GM21367 (cell line): Measurements from ENCODE around the gene RRP12.

Source experiments
- ATAC-seq: cut with Tn5 transposase; IDR thresholded peaks from one replicate; pipeline ENCODE4 v1.9.1; 2021; ENCODE audit not compliant: unreplicated experiment

RRP12 gene

DNA sequence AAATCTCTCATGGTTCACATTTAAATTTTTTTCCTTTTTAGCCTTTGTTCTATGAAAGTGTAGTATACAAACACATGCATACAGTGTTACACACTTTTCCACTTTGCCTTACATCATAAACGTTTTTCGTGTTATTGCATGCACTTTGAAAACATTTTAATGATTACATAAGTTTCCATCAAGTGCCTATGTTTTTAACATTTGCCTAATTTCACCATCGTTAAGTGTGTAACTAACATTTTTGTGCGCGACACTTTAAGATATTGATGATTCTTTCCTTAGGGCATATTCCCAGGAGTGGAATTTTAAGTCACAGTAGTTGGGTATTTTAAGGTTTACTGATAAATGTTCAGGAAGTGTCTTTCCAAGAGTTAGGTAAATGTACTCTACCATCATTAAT lies 65.1 kb downstream of the RRP12 start:
- ATAC-seq, result no peak

DNA sequence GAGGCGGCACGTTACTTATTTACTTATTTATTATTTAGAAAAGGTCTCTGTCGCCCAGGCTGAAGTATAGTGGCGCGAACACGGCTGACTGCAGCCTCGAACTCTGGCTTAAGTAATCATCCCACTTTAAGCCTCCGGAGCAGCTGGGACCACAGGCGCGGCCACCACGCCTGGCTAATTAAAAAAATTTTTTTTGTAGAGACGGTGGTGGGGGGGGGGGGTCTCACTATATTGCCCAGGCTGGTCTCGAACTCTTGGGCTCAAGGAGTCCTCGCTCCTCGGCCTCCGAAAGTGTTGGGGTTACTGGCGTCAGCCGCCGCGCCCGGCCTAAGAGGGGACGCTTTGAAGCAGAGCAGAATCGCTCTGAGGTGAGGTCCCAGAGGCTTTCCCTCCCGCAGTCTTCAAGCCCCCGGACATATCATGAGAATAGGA lies 65.9 kb downstream of the RRP12 start:
- ATAC-seq, result no peak

DNA sequence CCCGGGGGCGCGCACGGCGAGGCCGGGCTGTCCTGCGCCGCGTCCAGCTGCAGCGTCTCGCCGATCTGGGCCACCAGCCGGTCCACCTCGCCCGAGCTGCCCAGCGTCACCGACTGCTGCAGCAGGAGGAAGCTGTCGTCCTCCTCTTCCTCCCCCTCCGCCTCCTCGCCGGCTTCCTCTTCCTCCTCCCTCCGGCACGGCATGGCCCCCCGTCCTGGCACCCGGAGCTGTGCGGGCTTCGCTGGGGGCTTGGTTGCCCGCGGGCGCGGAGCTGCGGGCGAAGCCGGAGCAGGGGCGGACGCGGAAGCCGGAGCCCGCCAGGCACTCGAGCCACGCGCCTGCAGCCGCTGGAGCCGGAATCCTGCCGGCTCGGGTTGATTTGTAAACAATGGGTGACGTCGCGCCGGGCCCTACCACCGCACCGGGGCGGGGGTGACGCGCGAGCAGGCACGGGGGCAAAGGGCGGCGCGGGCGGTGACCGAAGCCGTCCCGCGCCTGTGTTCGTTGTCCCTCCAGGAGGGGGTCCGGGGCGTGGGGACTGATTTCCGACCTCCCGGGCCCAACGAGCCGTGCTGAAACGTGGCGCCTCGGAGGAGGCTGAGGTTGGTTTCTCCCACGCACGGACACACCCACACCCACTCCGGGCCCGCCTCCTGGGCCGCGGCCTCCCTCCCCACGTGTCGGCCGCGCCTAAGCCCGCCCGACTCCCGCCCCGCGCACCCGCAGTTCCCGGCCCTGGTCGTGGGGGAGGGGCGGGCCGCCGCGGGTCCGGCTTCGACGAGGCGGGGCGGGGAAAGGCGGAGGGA lies 66.6 kb downstream of the RRP12 start, which contains the start of gene FRAT2:
FRAT2 (minus strand) TSS at position 360 of the 806 bp plus-strand sequence; CDS start at position 203, 157 bp downstream.
- peak; percentile 70 for ATAC-seq

DNA sequence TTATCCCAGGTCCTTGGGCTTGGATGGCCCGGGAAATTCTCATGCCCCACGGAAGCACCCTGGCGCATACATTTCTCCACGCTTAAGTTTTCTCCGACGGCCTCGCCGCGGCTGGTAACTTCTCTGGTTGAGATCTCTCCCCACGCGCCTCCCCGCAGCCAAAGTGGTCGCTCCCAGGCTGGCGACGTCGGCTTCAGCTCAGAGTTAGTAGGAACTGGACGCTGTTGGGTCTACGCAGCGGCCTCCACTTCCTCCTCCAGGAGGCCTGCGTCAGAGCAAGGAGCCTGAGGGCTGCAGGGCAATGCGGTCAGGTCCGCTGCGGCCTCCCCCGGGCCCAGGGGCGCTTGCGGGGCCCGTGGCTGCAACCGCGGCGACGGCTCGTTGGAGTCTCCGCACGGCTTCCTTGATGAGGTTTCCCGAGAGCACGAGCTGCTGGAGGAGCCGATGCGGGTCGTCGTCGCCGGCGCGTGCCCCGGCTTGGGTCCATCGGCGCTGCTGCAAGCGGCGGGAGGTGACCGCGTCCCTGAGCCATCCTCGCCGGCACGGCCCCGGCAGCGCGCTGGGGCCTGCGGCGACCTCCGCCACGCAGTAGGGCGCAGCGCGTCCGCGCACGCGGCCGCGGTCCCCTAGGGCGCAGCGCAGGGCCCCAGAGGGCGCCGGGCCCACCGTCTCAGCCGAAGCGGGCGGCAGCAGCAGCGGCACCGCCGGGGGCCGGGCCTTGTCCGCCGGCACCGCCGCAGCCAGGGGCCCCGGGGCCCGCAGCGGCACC lies 67.4 kb downstream of the RRP12 start:
- ATAC-seq, result peak; percentile 17

DNA sequence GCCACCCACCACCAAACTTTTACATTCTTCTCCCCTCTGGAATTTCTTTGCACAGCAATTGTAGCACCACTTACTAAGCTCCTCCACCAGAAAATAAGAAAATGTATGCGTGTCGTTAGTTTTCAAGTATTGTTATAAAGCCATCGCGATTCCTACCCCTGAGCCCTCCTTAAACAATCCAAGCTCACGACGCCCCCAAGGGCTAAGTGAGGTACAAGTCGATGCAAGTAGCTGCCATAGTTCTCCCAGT lies 67.9 kb downstream of the RRP12 start:
- ATAC-seq, result no peak

DNA sequence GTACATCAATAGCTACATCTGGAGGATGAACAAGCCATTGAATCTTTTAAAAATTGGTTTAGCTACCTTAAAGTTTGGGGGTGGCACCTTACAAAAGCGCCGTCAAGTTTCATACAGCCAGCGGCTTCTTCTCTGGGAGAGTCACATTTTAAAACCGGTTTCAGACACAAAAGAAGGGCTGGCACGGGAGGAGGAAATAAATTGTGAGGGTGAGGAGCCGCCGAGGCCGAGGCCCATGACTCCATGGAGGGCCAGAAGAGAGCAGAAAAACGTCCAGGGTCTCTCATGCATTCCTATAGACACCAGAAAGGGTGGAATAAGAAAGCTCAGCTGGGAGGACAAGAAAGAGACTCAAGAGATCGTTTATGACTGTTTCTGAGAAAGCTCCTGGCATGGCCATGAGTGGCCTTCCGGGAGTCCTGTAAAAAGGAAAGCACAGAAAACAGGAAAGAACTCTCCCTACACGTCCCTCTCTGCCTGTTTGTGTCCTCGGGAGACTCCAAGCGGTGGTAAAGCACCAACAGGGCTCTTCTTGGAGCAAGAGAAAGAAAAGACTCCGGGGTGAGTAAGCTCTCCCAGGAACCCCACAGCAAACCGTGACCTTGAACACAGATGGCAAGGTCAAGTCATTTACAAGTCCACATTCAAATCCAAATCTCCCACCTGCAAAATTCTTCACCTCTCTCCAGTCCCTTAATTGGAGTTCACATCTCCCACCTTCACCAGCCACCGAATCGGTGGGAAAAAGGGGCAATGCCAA lies 68.4 kb downstream of the RRP12 start:
- ATAC-seq, result no peak

DNA sequence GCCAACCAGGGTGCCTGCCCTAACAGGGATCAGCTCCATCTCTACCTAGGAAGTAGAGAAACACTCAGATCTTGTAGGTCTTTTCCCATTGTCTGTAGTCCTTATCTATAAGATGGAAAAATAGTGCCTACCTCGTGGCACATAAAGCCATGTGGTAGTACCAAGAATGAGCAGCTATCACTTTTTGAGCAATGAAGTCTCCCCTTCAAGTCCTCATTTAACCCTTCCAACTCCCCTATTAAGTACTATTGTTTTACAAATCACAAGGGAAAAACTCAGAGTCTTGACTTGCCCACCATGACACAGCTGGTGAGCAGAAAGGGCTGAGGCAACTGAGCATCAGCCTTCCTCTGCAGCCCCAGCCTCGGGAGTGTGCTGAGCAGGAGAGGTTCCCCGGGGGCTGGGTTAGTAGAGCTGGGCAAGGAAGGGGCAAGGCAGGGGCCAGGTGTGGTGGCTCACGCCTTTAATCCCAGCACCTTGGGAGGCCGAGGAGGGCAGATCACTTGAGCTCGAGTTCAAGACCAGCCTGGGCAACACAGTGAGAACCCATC lies 69.9 kb downstream of the RRP12 start:
- no peak for ATAC-seq

DNA sequence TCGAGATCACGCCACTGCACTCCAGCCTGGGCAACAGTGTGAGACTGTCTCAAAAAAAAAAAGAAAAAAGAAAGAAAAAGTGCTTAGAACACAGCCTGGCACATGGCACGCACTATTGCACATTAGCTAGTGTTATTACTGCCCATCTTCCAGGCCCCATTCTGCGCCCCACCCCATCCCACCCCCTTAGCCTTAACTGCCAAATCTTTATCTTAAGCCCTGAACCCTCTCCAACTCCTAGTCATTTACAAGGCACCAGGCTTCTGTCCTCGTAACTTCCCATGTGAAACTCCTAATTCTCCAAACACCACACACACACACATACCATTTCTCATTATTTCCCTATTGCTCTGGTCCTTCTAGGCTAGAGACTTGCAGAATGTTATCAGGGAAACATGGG lies 71.4 kb downstream of the RRP12 start:
- no peak for ATAC-seq

DNA sequence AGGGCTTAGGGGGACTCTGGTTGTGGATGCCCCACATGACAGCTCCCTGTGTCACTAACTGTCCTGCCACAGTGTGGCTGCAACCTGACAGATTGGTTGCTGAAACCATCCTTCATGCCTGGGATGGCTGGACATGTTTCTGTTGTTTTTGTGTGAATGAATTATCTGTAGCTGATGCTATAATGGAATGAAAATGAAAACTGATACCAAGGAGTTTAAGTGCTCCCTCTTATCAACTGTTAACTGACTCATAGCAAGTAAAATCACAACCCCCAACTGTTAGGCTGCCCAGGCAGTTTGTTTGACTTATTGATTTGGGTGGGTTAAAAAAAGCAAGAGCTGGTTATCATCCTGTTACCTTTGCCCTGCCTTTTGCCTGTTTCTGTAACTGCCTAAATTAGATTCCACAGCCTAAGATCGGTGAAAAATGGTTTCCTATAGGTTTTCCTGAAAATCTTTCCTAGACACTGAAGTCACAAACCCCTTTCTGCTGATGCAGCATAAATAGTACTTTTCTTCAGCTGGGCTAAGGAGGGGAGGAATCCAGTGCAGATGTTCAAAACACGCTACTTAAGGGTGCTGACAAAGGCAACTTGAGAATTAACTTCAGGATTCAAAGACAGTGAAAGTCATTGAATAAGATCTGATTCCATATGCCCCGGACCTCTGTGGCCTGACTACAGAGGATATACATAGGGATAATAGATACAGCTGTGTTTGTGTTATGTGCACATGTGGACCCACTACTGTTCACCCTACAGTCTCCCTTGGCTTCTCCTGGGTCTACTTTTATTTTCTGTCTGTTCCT lies 72.3 kb downstream of the RRP12 start:
- no peak for ATAC-seq

DNA sequence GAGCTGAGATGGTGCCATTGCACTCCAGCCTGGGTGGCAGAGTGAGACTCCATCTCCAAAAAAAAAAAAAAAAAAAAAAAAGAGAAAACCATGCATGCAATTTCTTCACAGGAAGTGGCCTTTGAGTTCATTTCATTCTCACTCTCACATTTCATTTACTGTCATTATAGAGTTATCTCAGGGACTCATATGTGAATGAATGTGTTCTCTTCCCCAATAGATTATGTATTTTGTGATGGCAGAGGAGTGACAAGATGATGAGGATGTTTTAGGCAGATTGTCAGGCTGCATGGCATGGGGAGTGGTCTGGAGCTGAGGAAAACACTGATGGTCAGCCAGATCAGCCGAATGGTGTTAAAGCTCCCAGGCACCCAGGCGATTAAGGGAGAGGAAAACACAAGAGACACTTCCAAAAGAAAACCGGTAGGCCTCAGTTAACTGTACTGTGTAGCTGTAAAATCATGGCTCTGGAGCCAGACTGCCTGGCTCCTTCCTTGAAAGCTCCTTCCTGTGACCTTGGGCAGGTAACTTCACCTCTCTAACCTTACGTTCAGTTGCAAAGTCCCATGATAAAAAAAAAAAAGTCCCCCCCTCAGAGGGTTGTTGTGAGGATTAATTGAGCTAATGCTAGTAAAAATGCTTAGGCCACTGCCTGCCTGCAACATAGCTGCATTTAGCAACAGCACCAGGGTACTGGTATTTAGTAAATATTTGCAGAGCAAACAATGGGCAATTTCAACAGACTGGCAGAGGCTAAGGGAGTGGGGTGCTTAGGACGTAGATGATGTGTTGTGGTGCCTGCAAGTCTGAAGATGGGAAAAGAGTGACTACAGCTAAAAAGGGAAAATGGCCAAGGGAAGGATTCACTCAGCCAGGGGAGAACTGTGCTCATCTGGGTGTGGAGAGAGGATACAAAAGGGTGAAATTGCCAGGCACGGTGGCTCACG lies 73.5 kb downstream of the RRP12 start:
- no peak for ATAC-seq

DNA sequence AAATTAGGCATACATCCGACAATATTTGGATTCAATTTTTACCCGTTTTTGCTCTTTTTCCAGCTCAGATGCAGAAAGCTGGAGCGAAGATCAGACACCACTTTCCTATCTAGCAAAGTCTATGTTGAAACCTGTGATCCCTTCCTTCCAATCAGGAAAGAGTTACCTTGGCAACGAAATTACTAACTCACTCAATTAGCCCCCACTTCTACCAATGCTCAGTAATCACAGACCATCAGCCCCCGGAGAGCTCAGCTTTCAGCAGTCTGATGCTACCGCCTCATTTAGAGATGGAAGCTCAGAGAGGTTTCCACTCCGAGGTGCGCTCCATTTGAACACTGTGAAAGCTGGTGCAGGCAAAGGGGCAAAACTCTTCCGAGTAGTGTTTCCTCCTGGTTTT lies 75.4 kb downstream of the RRP12 start:
- ATAC-seq, result no peak

DNA sequence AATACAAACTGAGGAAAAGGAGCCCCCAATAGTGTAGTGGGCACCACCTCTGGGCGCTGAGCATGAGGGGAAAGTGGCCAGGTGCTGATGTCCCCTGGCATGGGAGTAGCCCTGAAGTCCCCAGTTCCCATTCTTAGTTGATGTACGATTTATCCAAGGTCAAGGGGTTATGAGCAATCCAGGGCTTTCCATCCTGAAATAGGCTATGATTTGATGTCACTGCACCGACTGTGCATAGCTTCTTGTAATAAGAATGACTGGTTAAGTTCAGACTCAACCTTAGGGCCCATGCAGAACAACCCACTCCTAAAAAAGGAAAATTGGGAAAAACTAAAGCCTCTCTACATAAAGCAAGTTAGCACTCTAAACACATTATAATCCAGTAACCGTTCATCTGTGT lies 77.6 kb downstream of the RRP12 start:
- no peak for ATAC-seq

DNA sequence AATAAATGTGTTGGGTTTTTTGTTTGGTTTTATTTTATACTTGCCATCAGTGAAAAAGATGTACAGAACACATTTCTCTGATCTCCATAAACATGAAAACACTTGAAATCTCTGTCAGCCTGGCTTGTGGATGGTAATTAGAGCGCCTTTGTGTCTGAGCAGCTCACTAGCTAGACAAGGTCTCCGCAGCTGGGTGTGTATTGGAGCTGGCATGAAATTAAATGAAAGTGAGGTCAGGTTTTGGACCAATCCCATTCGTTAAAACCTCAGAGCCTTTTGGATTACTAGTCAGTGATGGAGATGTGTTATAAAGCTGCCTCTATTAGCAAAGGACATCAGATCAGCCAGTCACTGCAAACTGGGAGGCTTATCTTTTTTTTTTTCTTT lies 79.3 kb downstream of the RRP12 start:
- ATAC-seq, result no peak

DNA sequence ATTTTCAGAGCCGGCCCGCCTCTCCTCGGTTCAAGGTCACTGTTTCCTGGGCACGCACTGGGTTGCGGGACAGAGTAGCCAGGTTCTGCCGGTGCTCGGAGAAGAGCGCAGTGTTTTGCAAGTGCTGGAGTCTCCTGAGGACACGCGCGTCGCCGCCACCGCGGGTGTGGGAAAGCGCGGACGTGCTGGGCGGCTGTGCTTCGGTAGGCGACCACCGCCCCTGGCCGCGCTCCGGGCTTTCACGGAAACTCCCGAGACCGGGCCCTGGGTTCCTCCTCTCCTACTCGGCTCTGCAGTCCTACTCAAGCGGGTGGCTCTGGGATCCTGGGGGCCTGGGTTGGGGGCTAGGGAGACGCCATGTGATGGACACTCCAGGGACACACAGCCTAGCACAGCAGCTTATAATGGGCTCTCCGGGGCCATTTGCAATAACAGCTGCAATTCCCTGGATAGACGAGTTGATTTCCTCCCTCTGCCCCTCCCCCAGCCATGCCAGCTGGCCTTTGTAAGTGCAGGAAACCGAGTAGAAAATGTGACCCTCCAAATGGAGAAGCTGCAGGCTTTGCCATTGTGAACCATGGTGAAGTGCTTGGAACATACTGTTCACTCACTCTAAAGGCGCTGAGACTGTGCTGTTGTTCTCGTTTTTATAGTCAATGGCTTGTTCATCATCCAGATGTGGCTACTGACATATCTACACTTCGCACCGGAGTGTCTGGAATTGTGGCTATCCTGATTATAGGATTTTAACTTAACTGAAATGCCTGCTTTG lies 79.9 kb downstream of the RRP12 start:
- no peak for ATAC-seq

DNA sequence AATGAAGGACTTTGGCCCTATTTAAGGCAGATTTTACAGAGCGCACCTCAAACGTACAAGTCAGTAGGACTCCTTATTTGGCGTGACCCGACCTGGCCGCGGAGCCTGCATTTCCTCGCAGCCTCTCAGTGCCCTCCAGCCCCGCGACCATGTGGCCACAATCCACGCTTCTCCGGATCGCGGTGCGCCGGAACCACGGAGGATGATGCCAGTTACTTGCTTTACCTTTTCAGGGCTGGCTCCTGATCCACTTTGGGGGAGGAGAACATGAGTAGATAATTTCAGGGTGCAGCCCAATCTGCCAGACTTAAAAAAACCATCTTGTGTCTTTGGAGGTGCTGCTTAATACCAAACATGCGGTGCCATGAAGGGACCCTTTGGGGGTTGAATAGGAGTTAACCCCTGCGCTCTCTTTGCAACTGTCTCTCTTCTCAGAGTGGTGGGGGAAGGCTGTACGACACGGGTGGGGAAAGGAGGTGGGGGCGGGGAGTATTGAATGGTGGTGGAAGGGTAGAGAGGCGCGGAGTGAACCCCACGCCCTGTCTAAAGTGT lies 80.6 kb downstream of the RRP12 start:
- no peak for ATAC-seq

DNA sequence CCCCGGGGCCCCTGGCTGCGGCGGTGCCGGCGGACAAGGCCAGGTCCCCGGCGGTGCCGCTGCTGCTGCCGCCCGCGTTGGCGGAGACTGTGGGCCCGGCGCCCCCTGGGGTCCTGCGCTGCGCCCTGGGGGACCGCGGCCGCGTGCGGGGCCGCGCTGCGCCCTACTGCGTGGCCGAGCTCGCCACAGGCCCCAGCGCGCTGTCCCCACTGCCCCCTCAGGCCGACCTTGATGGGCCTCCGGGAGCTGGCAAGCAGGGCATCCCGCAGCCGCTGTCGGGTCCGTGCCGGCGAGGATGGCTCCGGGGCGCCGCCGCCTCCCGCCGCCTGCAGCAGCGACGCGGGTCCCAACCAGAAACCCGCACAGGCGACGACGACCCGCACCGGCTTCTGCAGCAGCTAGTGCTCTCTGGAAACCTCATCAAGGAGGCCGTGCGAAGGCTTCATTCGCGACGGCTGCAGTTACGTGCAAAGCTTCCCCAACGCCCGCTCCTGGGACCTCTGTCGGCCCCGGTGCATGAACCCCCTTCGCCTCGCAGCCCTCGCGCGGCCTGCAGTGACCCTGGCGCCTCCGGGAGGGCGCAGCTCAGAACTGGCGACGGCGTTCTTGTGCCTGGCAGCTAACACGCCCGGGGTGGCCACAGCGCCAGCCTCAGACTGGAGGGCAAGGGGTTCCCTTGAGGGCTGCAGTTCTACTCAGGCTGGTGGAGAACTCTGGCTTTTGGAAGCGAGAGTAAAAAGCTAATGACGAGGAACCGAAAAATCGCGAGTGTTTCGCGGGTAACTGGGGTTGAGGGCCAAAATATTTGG lies 81.3 kb downstream of the RRP12 start:
- no peak for ATAC-seq

DNA sequence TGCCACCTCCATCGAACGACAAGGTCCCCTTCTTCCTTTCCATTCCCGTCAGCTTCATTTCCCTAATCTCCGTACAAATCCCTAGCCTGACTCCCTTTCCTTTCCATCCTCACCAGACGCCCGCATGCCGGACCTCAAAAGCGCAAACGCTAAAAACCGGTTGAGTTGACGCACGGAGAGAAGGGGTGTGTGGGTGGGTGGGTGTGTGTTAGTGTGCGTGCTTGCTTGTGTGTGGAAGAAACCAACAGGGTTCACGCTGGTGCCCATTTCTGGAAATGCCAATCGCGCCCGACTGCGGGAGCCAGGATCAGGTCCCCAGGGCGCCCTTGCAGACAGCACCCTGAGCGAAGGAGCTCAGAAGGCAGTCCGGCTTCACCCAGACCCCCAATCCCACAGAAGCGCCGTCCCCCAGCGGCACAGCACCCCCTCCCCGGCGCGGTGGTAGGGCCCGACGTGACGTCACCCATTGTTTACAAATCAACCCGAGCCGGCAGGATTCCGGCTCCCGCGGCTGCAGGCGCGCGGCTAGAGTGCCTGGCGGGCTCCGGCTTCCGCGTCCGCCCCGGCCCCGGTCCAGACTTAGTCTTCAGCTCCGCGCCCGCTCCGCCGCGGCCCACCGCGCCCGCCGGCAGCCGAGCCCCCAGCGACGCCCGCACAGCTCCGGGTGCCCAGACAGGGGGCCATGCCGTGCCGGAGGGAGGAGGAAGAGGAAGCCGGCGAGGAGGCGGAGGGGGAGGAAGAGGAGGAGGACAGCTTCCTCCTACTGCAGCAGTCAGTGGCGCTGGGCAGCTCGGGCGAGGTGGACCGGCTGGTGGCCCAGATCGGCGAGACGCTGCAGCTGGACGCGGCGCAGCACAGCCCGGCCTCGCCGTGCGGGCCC lies 82.1 kb downstream of the RRP12 start, which contains the start of gene FRAT1:
FRAT1 (plus strand) TSS at position 500 of the 880 bp plus-strand sequence; CDS start at position 683, 183 bp downstream.
- peak; percentile 59 for ATAC-seq
